SK-N-SH (cell line): ENCODE measurements around the gene NCAN.

ENCODE experiments used
- CTCF ChIP-seq: fragments of 200-600 bp; sonication (generic); IDR thresholded peaks from 2 replicates; pipeline ENCODE4 v1.6.1; 2017; ENCODE audit warnings: antibody characterized with exemption, mild to moderate bottlenecking, moderate library complexity
- EZH2phosphoT487 ChIP-seq: fragments of 200-600 bp; sonication (generic); IDR thresholded peaks from 2 replicates; pipeline ENCODE4 v1.6.1; 2017; ENCODE audit warnings: low read depth, mixed run types, mild to moderate bottlenecking, antibody characterized with exemption, moderate library complexity, borderline replicate concordance
- FOXM1 ChIP-seq: IDR thresholded peaks from 2 replicates; pipeline ENCODE4 v1.4.0; 2012; ENCODE audit warnings: low read depth, mild to moderate bottlenecking
- MXI1 ChIP-seq: IDR thresholded peaks from 2 replicates; pipeline ENCODE4 v1.6.1; 2012; ENCODE audit warnings: mild to moderate bottlenecking, low read depth, low read length, improper control_type of control experiment
- RFX5 ChIP-seq: IDR thresholded peaks from 2 replicates; pipeline ENCODE4 v1.6.1; 2012; ENCODE audit warnings: mild to moderate bottlenecking, improper control_type of control experiment, low read length

- TF ChIP-seq MXI1 (no peak), CTCF (no peak), FOXM1 (no peak), EZH2phosphoT487 (no peak), RFX5 (no peak)
These were observed 39.8 kb upstream of the NCAN start for GRCh38 chr19:19171821-19172532.
